NCI-H187 treated with DMSO at 0.1 percent for 48 hours (cell line): ENCODE measurements around the gene SAP25.
"Not testable (repeated sequence)": the region's sequence is repeated elsewhere in the genome, so short reads cannot be mapped to it uniquely, and the experiment has no call there.

Experiments used
- DNase-seq: peaks from one replicate; lab custom pipeline; 2025; lab: John Stamatoyannopoulos, UW

The SAP25 gene

DNA sequence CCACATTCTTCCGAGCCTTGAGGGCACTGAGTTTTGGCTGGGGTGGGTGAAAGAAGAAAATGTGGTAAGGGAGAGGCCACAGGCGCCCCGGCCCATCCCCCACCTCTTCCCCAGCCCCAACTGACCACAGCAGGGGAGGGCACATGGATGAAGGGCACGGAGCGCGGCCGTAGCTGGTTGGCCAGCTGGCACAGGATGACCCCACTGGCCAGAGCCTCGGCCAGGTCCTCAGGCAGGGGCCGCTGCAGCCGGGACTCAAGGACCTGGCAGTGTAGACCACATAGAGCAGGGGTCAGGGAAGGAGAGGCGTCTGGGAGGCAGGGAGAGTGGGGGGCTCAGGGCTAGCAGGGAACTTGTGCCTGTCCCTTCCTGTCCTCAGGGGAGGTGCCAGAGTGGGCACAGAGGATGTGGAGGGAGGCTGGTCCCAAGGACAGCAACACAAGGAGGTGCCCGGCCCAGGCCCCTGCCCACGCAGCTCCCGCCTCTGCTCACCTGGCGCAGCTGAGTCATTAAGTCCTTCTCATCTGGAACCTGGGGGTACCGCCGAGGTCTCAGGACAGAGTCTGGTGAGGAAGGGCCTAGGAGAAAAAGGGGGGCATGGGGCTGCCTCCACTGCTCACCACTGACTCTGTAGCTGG lies 2.2 kb upstream of the SAP25 start:
- no peak for DNase-seq

DNA sequence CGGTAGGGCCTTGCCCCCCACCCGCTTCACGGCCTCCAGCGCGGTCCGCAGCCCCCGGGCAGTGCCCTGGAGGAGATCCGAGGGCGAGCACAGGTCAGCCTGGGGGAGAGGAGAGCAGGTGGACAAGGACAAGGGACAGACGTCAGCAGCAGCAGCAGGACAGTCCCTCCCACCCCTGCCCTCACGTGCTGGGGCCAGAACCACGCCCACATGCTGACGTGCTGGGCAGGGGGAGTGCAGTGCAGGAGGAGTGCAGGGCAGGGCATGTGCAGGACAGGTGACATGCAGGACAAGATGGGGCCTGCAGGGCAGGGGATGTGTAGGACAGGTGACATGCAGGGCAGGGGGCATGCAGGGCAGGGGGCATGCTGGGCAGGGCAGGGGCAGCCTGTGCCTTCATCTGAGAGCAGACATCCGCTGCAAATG lies 1.5 kb upstream of the SAP25 start:
- DNase-seq, result no peak

DNA sequence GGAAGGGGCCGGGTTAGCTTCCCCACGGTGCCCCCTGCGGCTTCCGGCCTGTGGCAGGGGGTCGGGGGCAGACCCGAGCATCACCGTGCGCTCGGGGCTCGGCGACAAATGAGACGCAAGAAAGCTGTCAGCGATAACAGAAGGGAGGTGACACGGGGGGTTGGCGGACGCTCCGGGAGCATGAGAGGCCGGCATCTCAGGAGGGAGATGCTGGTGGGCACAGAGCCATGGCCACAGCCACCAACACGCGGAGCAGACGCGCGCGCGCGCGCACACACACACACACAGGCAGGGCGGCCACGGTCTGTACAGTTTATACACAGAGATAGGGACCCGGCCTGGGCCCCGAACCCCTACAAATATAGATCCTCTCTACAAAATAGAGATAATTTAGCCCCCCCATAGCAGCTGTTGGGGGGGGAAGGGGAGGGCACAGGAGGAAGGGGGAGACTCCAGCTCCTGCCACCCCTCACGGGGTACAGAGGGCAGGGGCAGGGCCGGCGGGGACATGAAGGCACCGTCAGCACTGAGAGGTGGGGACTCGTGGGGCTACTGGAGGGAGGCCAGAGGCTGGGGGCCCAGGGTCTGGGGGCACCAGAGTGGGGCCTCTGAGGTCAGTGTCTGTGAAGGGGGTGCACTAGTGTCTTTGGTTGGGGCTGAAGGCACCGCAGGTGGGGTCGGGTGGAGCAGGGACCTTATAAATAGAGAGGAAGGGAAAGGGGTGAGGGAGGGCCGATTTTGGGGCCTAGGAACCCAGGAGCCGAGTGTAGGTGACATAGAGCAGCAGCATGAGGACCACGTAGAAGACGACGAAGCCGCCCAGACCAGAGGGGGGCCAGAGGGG lies 884 bp upstream of the SAP25 start:
- no peak for DNase-seq

DNA sequence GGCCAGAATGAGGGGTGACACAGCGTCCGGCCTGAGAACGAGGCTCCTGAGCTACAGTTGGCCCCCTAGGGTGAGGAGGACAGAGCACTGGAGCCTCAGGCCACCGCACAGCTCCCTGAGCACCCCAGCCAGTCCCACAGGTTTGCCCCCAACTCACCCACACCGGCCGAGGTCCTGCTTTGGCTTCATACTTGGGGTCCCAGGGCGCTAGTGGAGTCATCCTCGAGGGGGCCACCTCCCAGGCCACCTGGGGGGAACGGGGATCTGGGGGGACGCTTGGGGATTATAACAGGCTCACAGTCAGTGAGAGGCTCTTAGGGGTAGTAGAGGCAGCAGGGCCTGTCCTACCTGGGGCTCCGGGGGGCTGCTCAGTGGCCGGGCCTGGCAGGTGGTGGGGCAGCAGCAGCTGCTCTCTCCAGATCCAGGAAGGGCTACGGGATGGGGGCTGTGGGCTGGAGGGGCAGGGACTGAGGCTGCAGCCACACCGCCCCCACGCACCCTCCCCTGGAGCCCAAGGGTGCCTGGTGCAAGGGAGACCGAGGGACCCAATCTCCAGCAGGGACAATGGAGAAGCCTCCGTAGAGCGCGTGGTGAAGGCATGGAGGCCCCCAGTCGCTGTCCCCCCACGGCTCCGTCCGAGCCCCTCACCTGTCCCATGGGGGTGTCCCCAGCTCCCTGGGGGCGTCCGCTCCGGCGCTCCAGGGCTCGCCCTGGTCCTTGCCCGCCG lies 588 bp downstream of the SAP25 start:
- no peak for DNase-seq

DNA sequence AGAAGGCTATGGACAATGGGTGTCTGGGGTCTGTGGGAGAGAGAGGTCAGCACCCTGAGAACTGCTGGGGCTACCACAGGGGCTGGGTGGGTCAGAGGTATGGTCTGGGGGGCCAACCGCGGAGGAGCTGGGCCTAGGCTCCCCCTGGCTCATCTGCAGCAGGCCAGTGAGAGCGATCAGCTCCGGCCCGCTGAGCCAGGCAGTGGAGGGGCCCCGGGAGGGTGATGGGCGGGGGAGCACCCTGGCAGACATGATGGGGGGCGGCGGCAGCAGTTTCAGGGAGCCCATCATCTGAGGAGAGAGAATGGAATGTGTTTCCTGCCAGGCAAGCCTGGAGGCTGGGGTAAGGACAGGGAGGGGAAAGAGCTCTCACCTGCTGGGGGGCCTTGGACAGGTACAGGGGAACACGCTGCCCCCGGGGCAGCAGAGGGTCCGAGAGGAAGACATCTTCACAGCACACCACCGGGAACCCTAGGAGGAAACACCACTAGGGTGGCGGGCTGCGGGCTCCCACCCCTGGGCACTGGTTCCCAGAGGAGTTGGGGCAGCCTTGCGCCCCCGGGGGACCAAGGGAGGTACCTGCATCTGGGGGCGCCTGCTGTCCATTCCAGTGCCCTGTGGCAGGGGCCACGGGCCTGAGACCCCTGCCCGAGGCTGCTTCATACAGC lies 1.3 kb downstream of the SAP25 start:
- DNase-seq, result no peak

DNA sequence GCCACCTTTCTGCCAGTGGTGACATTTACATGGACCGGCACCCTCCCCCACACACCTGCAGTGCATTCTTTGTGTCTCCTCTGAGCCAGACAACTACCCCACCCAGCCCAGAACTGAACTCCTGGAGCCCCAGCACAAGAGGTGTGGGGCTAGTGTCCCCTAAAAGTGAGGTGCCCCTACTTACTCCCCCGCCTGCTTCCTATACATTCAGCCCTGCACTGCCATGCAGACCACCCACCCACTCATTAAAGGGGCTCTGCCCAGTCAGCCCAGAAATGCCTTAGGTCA lies 1.9 kb downstream of the SAP25 start:
- DNase-seq, result no peak

DNA sequence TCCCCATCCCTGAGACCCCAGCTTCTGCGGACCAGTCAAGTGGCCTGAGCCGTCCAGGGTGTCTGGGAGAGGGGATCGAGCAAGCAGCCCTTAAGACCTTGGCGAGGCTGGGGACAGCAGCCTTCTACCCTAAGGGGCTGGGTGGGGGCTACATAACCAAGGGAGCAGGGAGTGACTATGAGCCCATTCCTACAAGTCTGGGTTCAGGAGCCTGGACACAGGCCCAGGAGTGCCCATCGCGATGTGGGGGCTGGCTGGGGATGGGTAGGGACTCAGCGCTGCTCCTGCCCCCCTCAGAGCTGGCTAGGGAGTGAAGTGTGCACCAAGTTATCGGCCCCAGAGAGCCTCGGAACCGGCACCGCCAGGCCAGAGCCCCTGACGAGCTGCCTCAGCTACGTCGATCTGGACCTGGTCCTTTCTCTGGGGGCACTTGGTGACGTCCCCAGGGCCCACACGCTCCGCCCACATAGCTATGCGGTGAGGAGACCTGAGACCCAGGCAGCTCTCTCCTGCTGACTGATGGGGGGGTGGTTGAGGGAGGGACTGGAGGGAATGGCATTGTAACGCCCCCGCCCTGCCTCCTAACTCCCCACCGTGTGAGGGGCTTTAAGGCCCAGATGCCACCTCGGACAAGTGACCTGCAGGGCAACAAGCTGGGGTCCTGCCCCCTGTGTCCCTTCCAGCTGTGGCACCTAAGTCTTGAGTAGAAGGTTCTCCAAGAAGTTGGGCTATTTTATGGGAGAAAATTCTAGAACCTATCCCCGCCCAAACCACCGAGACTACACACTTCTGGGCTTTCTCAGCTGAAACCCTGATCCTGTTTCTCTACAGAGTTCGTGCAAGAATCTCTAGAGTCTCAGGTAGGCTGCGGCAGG lies 2.5 kb downstream of the SAP25 start:
- DNase-seq, result no peak

DNA sequence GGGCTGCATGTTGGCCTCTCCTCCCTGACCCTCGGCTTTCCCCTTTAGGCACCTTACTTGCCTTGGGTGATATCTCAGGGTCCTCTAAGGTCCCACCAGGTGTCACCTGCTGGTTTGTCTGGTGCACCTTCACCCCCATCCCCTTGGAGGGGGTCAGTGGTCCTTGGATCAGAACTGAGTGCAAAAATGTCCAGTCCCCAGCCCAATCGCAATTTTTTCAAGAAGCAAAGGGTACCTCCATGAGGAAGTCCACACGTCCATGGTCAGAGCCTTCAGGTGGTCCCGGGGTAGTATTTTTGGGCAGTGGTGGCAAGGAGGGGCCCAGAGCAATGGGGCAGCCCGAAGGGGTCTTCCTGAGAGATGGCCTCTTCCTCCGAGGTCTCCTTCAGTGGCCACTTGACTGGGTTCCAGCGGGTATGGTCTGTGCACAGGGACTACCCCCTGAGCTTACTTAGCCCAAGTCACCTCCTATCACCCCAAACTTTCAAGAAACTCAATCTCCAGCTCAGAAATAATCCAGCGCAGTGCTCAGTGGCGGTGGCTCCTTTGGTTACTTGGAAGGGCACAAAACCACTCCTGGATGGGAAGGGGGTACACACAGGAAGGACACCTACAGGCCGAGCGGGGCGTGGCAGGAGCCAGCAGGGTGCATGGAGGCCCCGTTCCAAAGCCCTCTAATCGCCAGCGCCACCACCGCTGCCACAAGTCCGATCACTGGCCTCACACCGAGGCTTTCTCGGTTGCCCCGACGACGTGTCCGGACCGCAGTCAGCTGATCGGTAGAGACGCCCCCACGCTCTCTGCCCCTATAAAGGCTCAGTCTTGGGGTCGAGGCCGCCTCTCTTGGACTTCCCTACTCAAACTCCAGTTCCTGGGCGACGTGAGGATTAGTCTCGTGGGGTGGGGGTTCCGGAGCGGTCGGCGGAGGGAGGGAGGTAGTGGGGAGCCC lies 4.5 kb downstream of the SAP25 start:
- DNase-seq, result no peak

DNA sequence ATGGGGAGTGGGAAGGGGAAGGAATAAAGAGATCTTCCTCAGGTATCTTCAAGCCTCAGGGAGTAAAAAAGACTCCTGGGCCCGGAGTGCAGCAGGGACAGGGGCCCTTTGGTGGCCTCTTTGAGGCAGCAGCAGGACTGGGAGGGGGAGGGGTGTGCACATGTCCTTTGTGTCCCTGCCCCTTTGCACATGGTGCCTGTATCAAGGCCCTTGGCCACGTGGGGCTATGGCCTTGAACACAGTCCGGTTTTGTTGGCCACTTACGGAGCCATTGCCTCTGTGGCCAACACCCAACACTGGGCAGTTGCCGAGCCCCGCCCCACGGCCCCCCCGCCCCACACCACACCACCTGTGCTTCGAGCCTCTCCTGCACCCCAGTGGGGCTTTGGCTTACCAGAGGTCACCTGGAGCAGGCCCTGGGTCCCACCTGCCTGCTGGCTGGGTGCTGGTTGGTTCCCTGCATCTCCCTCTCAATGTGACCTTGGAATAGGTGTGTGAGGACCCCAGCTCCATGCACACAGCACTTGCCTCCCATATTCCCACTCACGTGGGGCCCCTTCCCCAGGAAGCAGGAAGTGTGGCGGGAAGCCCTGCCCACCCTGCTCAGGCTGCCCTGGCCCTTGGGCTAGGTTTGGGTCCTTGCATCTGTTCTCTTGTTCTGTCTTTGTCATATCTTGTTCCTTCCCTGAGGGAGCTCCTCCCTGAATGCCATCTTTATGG lies 5.4 kb downstream of the SAP25 start:
- no peak for DNase-seq

DNA sequence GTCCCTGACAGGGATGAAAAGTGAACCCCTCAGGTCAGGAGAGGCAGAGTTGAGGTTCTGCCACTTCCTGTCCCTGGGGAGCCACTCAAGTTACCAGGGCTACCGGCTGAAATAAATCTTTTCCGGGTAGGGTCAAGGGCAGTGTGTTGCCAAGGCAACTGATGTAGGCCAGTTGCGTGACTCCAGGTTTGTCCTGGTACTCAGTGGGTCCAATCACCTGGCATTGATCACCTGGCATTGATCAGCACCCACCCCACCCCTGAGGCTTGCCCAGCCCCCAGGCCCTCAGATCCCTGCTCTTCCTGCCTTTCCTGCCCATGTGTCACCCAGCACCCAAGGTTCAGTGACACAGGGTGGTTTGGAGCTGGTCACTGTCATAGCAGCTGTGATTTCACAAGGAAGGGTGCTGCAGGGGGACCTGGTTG lies 5.9 kb downstream of the SAP25 start:
- no peak for DNase-seq

DNA sequence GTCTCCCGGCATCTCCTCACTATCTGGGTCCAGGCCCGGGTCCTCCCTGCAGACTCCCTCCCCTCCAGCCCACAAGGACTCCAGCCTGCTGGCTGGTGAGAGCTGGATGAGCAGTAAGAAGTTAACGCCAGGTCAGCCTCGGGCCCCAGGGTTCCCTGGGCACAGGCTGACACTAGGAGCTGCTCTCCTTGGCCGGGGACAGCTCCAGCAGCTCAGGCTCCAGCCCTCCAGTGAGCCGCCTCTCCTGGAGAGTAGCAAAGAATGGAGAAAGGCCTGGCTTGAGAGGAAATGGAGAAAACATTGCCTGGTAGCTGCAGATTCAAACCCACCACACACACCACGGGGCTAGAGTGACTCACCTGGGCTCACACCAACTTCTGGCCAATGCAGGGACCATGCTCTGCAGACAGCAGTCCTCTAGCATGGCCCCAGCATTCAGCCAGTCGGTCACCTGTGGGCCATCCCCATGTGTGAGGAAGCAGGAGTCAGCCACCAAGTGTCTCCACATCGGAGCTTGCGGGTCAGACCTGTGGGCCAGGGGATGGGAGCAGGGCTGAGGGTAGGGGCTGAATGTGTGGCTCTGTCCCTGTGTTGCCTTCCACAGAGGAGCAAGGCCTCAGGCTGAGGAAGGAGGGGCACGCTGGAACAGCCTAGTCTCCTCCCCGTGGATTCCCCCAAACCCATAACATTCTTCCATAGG lies 6.5 kb downstream of the SAP25 start:
- DNase-seq, result no peak

DNA sequence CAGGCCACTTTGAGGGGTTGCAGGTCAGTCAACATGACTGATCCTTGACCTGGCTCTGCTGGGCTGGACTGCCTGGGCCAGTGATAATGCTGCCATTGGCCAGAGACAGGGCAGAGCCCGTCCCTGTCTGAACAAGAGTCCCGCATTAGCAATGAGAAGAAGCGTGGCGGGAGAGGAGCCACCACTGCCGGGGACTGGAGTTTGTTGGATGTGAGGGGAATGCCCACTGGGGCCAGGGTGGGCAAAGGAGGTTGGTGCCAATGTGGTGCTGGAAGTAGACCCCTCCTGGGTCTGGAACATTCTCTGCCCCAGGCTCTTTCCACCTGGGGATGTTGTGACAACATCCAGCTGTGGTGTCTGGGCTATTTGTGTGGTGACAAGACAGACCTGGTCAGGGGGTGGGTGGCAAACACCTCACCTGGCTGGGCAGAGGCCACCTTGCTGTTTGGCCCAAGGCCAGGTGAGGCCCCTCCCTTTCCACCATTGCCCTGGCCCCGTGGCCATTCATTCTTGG lies 7.6 kb downstream of the SAP25 start:
- DNase-seq, result no peak

DNA sequence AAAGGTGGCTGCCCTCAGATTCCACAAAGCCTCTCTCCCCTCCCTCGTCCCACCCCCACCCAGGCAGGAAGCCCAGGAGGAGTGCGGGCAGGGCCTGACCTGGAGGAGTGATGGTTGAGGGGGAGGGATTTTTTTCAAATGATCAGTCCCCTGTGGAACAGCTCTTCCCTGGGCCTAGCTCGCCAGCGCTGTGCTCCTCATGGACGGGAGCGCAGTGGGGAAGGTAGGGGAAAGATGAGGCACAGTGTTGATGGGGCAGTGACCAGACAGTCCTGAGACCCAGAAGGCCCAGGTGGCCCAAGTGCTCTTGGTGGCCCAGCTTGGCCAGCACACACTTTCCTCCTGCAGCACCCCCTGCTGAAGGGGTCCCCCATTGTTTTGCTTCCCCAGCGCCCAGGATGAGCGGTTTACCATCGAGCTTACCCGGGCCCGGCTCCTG lies 8.5 kb downstream of the SAP25 start:
- no peak for DNase-seq

DNA sequence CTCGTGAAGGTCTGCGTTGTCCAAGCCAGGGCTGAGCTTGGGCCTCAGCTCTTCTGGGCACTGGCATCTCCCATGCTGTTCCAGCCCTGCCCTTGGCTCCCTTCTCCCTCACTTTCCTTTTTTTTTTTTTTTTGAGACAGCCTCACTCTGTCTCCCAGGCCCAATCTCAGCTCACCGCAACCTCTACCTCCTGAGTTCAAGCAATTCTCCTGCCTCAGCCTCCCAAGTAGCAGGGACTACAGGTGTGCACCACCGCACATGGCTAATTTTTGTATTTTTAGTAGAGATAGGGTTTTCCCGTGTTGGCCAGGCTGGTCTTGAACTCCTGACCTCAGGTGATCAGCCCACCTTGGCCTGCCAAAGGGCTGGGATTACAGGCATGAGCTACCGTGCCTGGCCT lies 9.3 kb downstream of the SAP25 start:
- DNase-seq, result not testable (repeated sequence)

DNA sequence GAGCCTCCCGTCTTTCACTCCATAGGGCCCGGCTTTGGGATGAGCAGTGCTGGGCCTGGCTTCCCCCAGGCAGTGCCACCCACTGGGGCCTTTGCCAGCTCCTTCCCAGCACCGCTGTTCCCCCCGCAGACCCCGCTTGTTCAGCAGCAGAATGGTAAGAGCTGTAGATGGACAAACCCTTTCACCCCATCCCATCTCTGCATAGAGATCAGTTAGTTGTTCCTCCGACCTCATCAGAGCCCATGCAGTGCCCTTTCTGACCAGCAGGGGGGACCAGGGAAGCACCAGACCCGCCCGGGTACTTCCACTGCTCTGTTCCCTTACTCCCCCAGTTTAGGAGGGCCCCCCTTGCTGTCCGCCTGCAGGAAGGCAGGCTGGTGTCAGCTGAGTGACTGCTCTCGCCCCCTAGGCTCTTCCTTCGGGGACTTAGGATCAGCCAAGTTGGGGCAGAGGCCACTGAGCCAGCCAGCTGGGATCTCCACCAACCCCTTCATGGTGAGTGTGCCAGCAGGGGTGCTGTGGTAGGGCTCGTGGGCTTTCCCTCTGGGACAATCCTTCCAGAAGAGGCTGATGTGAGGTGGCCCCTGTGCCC lies 9.8 kb downstream of the SAP25 start:
- DNase-seq, result peak; percentile 25

DNA sequence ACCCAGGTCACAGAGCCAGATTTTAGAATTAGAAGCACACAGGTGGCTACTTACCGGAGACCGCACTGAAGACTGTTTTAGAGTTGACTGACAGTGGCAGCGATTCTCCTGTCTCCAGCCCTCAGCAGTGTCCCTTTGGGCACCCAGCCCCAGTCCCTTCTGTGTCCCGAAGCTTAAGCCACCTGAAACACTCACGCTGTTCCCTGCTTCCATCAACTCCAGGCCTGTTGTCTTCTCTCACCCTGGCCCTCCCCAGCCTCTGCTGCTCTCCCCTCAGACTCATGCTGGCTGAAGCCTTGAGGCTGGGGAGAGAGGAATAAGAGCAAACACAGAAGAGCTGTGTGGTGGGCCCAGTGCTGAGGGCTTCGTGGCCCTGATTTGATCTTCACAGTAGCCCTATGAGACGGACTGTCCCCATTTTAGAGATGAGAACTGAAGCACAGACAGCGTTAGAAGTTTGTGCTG lies 10.6 kb downstream of the SAP25 start:
- DNase-seq, result no peak

DNA sequence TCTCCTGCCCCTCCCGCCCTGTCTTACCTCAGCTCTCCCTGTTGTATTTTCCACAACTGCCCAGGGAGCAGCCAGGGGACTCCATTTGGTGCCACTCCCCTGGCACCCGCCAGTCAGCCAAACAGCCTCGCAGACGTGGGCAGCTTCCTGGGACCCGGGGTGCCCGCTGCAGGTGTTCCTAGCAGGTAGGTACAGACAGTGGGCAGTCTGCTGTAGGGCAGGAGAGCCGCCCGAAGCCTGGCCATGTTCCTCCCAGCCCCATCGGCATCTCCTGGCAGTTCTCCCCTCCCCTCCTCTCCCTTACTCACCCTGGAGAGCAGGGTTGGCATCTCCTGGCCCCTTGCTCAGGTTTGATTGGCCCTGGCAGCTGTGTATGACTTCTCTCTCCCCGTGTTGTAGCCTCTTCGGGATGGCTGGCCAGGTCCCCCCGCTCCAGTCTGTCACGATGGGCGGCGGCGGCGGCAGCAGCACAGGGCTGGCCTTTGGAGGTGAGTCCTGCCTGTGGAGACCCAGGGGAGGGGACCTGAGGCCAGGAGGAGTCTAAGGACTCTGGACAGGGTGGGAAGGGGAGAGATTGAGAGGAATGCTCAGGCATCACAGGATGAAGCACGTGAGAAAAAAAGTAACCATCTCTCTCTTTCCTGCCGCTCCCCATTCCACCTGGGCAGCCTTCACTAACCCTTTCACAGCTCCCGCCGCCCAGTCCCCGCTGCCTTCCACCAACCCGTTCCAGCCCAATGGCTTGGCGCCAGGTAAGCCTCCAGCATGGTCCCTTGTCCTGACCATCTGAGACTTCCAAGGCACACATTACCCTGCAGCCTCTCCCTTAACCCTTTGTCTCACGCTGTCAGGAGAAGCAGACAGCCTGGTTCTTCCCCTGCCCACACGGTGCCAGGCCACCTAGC lies 11.3 kb downstream of the SAP25 start:
- no peak for DNase-seq
